IPS-20b (cell line): ENCODE data around the gene MORN5.

ENCODE experiments used
- H3K27ac ChIP-seq: one replicate; pipeline ENCODE4 v1.5.1; 2013; ENCODE audit warnings: low read length
- H3K27me3 ChIP-seq: 2 replicates; pipeline ENCODE4 v1.6.1; 2013; ENCODE audit warnings: mild to moderate bottlenecking, low read length, inconsistent platforms; ENCODE audit not compliant: insufficient read depth
- H3K36me3 ChIP-seq: 2 replicates; pipeline ENCODE4 v1.6.1; 2013; ENCODE audit warnings: low read depth, mild to moderate bottlenecking, inconsistent platforms, low read length, moderate library complexity; ENCODE audit not compliant: insufficient read depth
- H3K4me1 ChIP-seq: 2 replicates; pipeline ENCODE4 v1.6.1; 2013; ENCODE audit warnings: mild to moderate bottlenecking, control low read depth, inconsistent platforms, low read length, moderate library complexity; ENCODE audit not compliant: insufficient read depth
- H3K4me3 ChIP-seq: 2 replicates; pipeline ENCODE4 v1.5.1; 2013; ENCODE audit warnings: mild to moderate bottlenecking, low read length, inconsistent platforms
- H3K9ac ChIP-seq: 2 replicates; pipeline ENCODE4 v1.6.1; 2013; ENCODE audit warnings: low read depth, mild to moderate bottlenecking, inconsistent platforms, low read length, moderate library complexity
- H3K9me3 ChIP-seq: 2 replicates; pipeline ENCODE4 v1.6.1; 2013; ENCODE audit warnings: mild to moderate bottlenecking, low read depth, low read length, inconsistent platforms; ENCODE audit not compliant: insufficient read depth

MORN5 gene

GRCh38 chr9:122134822-122135528 is 24.7 kb upstream of the MORN5 start:
- Histone ChIP-seq H3K27me3 (peaks cover 38% of the 10 kb centered on the region), H3K27ac (no peak overlapping the region), H3K4me1 (peaks cover 15% of the 10 kb centered on the region), H3K9me3 (no peaks in the 10 kb centered on the region), H3K4me3 (peak overlapping the region; percentile 16; the same call in 1 of the 2 replicates), H3K9ac (no peak overlapping the region), H3K36me3 (no peaks in the 10 kb centered on the region)

GRCh38 chr9:122135529-122135859 is 24.2 kb upstream of the MORN5 start:
- H3K27me3 ChIP-seq: peaks cover 38% of the 10 kb centered on the region
- no peaks in the 10 kb centered on the region for H3K36me3 ChIP-seq
- no peak overlapping the region for H3K4me3 ChIP-seq
- no peak overlapping the region for H3K27ac ChIP-seq
- H3K4me1 ChIP-seq: peaks cover 15% of the 10 kb centered on the region
- H3K9ac ChIP-seq: no peak overlapping the region
- H3K9me3 ChIP-seq: no peaks in the 10 kb centered on the region

- Histone ChIP-seq H3K27me3 (peaks cover 8% of the 10 kb centered on the region), H3K4me1 (peaks cover 8% of the 10 kb centered on the region), H3K27ac (no peak overlapping the region), H3K4me3 (no peak overlapping the region), H3K9ac (no peak overlapping the region), H3K9me3 (no peaks in the 10 kb centered on the region), H3K36me3 (peaks cover 18% of the 10 kb centered on the region)
These were observed 21.0 kb upstream of the MORN5 start for GRCh38 chr9:122138560-122139268.

GRCh38 chr9:122140368-122141193 is 19.1 kb upstream of the MORN5 start:
- Histone ChIP-seq H3K4me1 (no peaks in the 10 kb centered on the region), H3K4me3 (no peak overlapping the region), H3K9me3 (no peaks in the 10 kb centered on the region), H3K9ac (no peak overlapping the region), H3K27me3 (no peaks in the 10 kb centered on the region), H3K36me3 (peaks cover 35% of the 10 kb centered on the region), H3K27ac (no peak overlapping the region)

GRCh38 chr9:122141671-122142070 is 18.0 kb upstream of the MORN5 start:
- Histone ChIP-seq H3K27ac (no peak overlapping the region), H3K4me3 (no peak overlapping the region), H3K4me1 (no peaks in the 10 kb centered on the region), H3K9ac (no peak overlapping the region), H3K36me3 (peaks cover 44% of the 10 kb centered on the region), H3K9me3 (no peaks in the 10 kb centered on the region), H3K27me3 (no peaks in the 10 kb centered on the region)

- no peak overlapping the region for H3K4me3 ChIP-seq
- peaks cover 58% of the 10 kb centered on the region for H3K36me3 ChIP-seq
- no peaks in the 10 kb centered on the region for H3K9me3 ChIP-seq
- no peaks in the 10 kb centered on the region for H3K4me1 ChIP-seq
- no peaks in the 10 kb centered on the region for H3K27me3 ChIP-seq
- no peak overlapping the region for H3K9ac ChIP-seq
- H3K27ac ChIP-seq: no peak overlapping the region
These were observed 16.4 kb upstream of the MORN5 start for GRCh38 chr9:122143296-122143695.

- Histone ChIP-seq H3K9ac (no peak overlapping the region), H3K27me3 (no peaks in the 10 kb centered on the region), H3K4me3 (no peak overlapping the region), H3K27ac (no peak overlapping the region), H3K9me3 (no peaks in the 10 kb centered on the region), H3K36me3 (peaks cover 58% of the 10 kb centered on the region), H3K4me1 (no peaks in the 10 kb centered on the region)
These were observed 15.8 kb upstream of the MORN5 start for GRCh38 chr9:122143876-122144405.

- Histone ChIP-seq H3K9ac (no peak overlapping the region), H3K9me3 (no peaks in the 10 kb centered on the region), H3K4me3 (no peak overlapping the region), H3K36me3 (peaks cover 58% of the 10 kb centered on the region), H3K27me3 (no peaks in the 10 kb centered on the region), H3K4me1 (no peaks in the 10 kb centered on the region), H3K27ac (no peak overlapping the region)
These were observed 14.7 kb upstream of the MORN5 start for GRCh38 chr9:122144836-122145591.

GRCh38 chr9:122145592-122145863 is 14.2 kb upstream of the MORN5 start:
- Histone ChIP-seq H3K4me1 (no peaks in the 10 kb centered on the region), H3K36me3 (peaks cover 58% of the 10 kb centered on the region), H3K27ac (no peak overlapping the region), H3K4me3 (no peak overlapping the region), H3K9ac (no peak overlapping the region), H3K27me3 (no peaks in the 10 kb centered on the region), H3K9me3 (no peaks in the 10 kb centered on the region)

GRCh38 chr9:122151267-122151828 is 8.4 kb upstream of the MORN5 start:
- Histone ChIP-seq H3K27ac (no peak overlapping the region), H3K9ac (no peak overlapping the region), H3K36me3 (peaks cover 30% of the 10 kb centered on the region), H3K4me1 (0 out of 2 replicates have a peak, but pooled peaks cover 4% of the 10 kb centered on the region), H3K27me3 (no peaks in the 10 kb centered on the region), H3K9me3 (no peaks in the 10 kb centered on the region), H3K4me3 (no peak overlapping the region)

GRCh38 chr9:122155796-122156195 is 3.9 kb upstream of the MORN5 start:
- H3K36me3 ChIP-seq: peaks cover 13% of the 10 kb centered on the region
- no peak overlapping the region for H3K9ac ChIP-seq
- H3K27me3 ChIP-seq: no peaks in the 10 kb centered on the region
- no peak overlapping the region for H3K27ac ChIP-seq
- no peaks in the 10 kb centered on the region for H3K9me3 ChIP-seq
- no peak overlapping the region for H3K4me3 ChIP-seq
- H3K4me1 ChIP-seq: 0 out of 2 replicates have a peak, but pooled peaks cover 4% of the 10 kb centered on the region
